Kidney glomerular epithelial cell (primary cell): ENCODE measurements around the gene NLRP5.
A peak's percentile ranks its signal among the peaks of the same experiment; 100 is the strongest.
"Not testable (repeated sequence)": the region's sequence is repeated elsewhere in the genome, so short reads cannot be mapped to it uniquely, and the experiment has no call there.

Experiments
- DNase-seq: peaks from one replicate; lab custom pipeline; 2025; lab: John Stamatoyannopoulos, UW

Gene NLRP5

GRCh38 chr19:56098731-56099568, 112.4 kb downstream of the NLRP5 start:
- no peak for DNase-seq

DNA sequence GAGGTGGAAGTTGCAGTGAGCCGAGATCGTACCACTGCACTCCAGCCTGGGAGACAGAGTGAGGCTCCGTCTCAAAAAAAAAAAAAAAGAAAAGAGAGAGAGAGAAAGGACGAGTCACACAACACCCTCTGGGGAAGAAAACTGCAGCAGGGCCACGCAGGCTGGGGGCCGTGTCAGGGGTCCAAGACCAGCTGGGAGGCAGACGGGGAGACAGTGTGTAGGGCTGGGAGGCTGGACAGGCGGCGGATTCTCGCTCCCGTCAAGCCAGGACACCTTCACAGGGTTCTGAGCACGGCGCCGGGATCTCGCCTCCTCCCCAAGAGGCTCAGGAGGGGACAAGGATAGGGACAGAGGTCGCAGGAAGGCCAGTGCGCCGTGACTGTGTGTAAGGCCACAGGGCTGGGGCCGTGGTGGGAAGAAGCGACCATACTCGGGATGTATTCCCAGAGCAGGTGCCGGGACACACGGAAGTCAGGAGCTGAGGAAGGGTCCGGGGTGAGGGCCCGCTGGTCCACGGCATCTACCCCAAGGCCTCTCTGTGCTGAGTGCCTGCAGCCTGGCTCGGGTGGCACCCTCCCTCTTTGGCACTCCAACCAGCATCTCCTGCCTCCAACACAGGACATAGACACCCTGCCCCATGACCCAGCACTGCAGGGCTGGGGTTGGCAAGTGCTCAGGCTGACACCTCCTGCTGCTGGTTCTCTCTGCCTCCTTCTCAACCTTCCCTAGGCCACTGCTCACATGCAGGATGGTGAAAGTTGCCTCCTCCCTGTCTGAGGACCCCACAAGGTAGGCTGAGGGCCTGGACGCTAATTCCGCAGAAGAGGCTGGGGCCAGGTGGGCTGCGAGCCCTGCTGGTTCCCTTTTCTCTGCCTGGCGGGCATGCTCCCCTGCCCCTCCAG, 113.3 kb downstream of the NLRP5 start:
- DNase-seq: no peak

- no peak for DNase-seq
Observed at GRCh38 chr19:56101095-56101494, 114.5 kb downstream of the NLRP5 start.

- DNase-seq: no peak
Observed at GRCh38 chr19:56101746-56102535, 115.4 kb downstream of the NLRP5 start.

DNA sequence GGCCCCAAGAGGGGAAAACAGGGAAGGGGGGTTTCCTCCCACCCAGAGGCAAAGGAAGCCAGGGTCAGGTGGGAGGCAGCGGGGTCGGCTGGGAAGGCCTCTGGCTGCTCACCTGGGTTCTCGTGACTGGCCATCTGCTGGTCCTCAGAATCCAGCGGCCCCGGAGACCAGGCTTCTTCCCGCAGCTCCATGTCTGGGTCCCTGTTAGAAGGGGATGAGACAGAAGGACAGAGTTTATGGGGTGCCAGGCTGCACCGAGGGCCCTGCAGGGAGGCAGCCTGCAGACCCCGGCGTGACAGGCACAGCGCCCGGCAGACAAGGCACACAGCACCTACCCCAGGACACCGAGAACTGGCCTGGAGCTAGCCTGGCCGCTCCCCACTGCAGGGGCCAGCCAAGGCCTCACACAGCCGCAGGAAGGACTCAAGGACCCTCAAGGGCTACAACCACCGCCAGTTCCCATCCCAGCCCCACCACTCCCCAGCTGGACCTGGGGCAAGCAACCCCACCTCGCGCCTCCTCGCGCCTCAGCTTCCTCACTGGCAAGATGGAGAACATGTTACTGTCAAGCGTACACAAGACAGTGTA, 116.5 kb downstream of the NLRP5 start:
- no peak for DNase-seq

DNA sequence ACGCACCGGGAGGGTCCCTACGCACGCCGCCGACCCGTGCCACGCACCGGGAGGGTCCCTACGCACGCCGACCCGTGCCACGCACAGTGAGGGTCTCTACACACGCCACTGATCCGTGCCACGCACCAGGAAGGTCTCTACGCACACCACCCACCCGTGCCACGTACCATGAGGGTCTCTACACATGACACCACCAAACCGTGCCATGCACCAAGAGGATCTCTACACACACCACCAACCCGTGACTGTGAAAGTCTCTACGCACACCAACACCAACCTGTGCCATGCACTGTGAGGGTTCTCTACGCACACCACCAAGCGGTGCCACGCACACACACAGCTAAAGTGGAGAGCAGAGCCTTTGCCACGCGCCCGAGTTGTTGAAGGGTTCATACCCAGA, 117.8 kb downstream of the NLRP5 start:
- DNase-seq: no peak

DNA sequence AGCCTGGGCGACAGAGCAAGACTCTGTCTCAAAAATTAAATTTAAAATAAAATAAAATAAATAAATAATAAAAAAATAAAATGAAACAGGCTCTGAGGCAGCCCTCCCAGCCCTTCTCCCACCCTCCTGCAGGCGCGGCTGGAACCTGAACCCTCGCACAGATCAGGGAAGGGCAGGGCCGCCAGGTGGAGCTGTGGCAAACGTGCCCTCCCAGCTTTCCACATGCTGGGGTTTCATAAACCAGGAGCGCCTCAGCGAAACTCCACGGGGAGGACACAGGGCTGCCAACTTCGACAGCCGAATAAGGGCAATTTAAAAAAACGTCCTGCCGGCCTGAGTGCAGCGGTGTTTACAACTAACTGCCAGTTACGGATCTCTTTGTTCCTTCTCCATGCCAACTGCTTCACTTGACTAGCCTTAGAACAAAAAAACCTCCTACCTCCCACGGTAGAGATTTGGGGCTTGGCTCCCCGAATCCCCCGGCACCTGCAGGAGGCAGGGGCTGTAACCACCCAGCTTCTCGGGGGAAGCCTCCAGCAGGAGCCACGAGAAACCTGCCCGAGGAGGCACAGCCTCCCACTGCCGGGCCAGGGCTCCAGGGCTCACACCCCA, 118.6 kb downstream of the NLRP5 start:
- peak; percentile 76 for DNase-seq

DNA sequence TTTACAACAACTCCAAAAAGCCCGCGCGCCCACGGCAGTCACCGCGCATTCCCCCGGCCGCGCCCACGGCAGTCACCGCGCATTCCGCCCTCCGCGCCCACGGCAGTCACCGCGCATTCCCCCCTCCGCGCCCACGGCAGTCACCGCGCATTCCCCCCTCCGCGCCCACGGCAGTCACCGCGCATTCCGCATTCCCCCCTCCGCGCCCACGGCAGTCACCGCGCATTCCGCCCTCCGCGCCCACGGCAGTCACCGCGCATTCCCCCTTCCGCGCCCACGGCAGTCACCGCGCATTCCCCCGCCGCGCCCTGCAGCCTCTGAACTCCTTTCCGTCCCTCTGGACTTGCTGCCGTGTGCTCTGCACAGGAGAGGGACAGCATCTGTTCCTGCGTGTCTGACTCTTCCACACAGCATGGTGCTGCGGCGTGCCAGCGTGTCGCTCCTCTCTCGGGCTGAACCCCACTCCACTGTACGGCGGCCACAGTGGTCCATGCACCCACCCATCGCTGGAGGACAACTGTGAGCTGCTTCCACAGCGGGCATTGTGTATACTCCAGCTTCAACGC, 119.3 kb downstream of the NLRP5 start:
- not testable (repeated sequence) for DNase-seq

DNA sequence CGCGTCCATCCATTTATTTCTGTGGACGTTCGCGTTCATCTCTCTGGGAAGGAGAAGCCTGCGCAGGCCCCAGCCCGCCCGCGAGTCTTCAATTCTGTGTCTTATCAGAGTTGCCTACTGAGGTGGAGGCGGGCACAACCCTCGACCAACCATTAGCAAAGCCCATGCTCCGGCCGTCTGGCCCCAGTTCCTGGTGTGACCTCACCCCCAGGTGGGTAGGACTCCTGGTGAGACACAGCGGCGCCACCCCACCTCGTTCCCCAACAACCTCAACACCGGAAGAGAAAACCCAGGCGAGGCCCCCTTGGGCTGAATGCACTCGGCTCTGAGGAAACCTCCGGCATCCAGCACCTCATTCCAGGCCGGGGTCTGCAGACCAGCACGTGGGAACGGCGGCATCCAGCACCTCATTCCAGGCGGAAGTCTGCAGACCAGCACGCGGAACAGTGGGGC, 119.8 kb downstream of the NLRP5 start:
- no peak for DNase-seq

DNA sequence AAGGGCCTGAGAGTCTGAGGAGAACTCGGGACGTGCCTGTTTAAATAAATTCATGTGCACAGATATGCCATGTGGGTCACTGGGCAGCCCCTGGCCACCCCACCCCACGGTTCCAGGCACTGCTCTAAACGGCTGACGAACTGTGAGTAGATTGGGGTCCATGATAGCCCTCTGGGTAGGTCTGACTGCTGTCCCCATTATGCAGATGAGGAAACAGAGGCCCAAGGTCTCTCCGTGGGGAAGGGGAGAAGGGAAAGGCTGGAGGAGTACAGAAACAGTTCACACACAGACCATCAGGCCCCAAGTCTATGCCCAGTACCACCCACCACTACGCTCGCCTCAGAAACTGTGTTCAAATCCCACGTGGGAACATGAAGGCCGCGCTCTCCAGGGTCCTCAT, 120.4 kb downstream of the NLRP5 start:
- DNase-seq: no peak

DNA sequence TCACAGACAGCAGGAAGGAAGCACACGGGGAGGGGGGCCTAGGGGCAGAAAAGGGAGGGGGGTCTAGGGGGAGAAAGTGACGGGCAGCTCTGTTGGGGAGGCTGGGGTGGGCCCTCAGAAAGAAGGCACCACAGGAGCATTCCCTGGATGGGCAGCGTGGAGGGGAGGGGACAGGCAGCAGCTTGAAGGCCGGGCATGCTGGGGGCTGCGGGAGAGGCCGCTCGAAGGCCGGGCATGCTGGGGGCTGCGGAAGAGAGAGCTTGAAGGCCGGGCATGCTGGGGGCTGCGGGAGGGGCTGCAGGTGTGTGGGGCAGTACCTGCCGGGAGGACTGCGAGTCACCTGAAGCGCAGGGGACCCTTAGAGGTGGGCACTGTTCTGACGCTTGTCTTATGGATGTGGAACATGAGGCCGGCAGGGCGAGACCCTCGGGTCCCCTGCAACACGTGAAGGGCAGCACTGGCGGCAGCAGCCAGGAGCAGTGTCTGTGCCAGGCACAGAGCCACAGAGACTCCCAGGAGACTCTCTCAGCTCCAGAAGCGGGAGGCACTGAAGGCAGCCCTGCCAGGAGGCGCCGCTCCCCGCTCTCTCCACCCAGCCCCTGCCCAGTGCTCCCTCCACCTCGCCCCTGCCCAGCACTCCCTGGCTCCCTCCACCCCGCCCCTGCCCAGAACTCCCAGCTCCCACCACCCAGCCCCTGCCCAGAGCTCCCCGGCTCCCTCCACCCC, 121.2 kb downstream of the NLRP5 start:
- no peak for DNase-seq

DNA sequence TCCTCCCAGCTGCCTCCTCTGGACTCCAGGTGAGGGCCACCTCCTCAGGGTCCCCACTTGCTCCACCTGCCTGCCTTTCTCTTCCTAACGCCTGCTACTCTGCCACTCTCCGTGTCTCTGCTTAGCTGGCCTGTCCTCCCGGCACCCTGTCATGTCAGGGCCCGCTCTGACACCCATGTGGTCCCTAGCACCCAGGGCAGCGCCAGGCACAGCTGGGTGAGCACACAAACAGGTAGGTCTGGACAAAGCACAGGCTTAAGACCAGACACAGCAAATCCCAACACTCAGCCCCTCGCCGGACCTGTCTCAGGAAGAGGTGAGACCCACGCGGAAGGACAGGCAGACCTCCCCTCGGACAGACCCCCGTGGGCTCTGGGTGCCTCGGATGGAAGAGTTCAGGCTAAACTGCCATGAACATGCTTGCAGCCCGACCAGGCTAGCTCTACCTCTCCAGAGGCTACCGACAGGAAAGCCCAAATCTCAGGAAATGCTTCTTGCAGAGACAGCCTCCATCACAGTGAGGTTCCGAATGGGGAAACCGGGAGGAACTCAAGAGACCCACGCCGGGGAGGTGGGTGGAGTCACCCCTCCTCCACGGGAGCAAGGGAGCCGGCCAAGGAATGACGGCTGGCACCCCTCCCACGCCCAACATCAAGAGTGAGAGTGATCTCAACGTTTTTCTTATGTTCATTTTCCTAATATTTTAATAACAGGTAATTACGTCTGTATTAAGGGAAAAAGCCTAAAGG, 122.0 kb downstream of the NLRP5 start:
- no peak for DNase-seq

- no peak for DNase-seq
Observed at GRCh38 chr19:56109226-56109625, 122.7 kb downstream of the NLRP5 start.

GRCh38 chr19:56110515-56111448, 124.2 kb downstream of the NLRP5 start:
- DNase-seq: no peak
